ENCODE data around the gene HAUS3.
"Not testable (repeated sequence)": the region's sequence is repeated elsewhere in the genome, so short reads cannot be mapped to it uniquely, and the experiment has no call there.

HAUS3 gene

GRCh38 chr4:2218436-2218835 lies 23.5 kb downstream of the HAUS3 start:
- no peak for DNase-seq

GRCh38 chr4:2217726-2218125 lies 24.2 kb downstream of the HAUS3 start:
- DNase-seq, result no peak

DNA sequence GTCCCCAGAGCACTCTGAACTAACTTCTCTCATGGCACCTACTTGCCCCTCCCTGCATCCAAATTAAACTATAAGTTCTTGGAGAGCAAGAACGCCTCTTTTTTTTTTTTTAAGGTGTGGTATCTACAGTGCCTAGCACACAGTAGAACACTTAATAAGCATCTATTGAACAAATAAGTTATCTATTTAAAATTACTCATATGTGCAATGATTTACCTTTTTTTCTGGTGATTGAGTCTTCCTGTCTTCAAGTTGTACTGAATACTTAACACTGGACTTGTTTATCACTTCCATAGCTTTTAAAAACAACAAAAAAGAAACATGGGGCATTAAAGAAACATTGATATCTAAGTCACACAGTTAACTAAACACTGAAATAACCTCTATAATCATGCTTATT lies 29.1 kb downstream of the HAUS3 start:
- DNase-seq, result no peak

- not testable (repeated sequence) for DNase-seq
Measured at GRCh38 chr4:2202789-2203188, 39.1 kb downstream of the HAUS3 start.

DNA sequence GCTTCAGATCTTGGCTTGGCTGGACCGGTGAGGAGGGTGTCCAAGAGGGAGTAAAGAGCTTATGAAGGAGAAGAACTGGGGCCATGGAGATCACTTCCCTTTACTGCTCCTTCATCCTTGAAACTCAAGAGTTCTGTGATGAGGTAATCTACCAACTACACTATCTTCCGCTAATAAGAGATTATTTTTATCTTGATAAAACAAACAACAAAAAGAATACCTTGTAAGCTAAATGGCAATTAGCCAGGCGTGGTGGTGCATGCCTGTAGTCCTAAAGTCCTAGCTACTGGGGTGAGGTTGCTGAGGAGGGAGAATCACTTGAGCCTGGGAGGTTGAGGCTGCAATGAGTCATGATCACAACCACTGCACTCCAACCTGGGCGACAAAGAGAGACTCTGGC lies 47.4 kb downstream of the HAUS3 start:
- no peak for DNase-seq

DNA sequence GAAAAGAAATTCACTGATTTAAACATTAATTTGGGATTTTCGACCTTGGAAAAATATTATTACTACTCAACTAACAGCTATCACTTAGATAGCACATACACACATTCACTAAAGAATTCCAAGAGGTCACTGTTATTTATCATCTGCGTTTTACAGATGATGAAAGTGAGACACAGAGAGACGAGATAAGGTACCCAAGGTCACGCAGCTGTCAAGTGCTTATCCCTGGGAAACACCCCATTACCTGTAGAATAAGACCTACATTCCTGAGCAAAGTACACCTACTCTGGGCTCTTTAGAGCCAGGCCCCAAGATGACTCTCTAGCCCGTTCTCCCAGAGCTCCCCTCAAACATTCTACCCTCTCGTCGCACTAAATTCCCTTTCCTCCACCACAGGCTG lies 48.6 kb downstream of the HAUS3 start:
- DNase-seq, result no peak

GRCh38 chr4:2186865-2187172 lies 55.1 kb downstream of the HAUS3 start:
- DNase-seq, result no peak

GRCh38 chr4:2186133-2186864 lies 55.6 kb downstream of the HAUS3 start:
- no peak for DNase-seq

DNA sequence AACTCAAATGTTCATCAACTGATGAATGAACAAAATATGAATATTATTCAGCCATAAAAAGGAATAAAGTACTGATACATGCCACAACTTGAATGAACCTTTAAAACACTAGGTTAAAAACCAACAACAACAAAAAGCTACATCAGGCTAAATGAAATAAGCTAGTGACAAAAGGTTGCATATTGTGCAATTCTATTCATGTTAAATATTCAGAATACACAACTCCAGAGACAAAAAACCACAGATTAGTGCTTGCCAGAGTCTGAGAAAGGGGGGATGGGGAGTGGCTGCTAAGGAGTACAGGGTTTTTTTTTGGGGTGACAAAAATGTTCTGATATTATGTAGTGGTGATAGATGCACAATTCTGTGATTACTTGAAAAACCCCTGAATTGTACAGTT lies 58.5 kb downstream of the HAUS3 start:
- no peak for DNase-seq

- no peak for DNase-seq
Measured at GRCh38 chr4:2182994-2183393, 58.9 kb downstream of the HAUS3 start.

- DNase-seq, result no peak
Measured at GRCh38 chr4:2180410-2180809, 61.5 kb downstream of the HAUS3 start.

- no peak for DNase-seq
Measured at GRCh38 chr4:2179717-2180116, 62.2 kb downstream of the HAUS3 start.

DNA sequence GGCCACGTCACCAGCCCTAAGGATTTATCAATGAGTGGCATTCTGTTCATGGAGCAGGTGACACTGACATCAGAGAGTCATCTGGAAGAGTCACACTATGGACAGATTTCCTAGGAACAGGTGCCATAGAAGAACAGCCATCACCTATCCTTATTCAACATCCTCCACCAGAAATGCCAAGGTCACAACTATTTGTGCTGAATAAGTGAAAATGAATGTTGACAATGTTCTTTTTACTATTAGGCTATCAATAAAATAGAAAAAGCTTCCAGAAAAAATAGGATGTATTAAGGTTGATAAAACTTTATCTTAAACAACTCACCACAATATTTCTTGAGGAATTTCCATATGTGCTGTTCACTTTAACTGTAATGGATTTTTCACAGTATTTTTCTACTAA lies 62.9 kb downstream of the HAUS3 start:
- no peak for DNase-seq
